ENCODE measurements around the gene STX2.
"Not testable (repeated sequence)": the region's sequence is repeated elsewhere in the genome, so short reads cannot be mapped to it uniquely, and the experiment has no call there.

GRCh38 chr12:130862771-130863170, 23.7 kb upstream of the STX2 start:
- TF ChIP-seq, protein P1, sequence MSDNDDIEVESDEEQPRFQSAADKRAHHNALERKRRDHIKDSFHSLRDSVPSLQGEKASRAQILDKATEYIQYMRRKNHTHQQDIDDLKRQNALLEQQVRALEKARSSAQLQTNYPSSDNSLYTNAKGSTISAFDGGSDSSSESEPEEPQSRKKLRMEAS (IDR thresholded peaks at IDR 0.05; ENCODE audit: low read depth, low read length): not testable (repeated sequence)
- not testable (repeated sequence) for TF ChIP-seq ZNF24 (IDR thresholded peaks at IDR 0.05); CTCF (IDR thresholded peaks at IDR 0.05 in 2 of 3, conservative IDR thresholded peaks at IDR 0.05 in 1 of 3; ENCODE audit: control insufficient read depth in 2 of 3, extremely low read depth in 1 of 3, insufficient read depth in 1 of 3, low read depth in 3 of 3, low read length in 3 of 3); YY1 (IDR thresholded peaks at IDR 0.05; ENCODE audit: low read depth, low read length); JUNB (IDR thresholded peaks at IDR 0.05)

Data from GM12878 (cell line).